Parathyroid adenoma (tissue), 2 donors: ENCODE measurements around the gene ST3GAL3.

Source experiments
- H2AFZ ChIP-seq: fragments of 300-600 bp; sonication (generic); one replicate; pipeline ENCODE4 v1.7.0; 2017; ENCODE audit warnings: antibody characterized with exemption, mild to moderate bottlenecking
- H3K27ac ChIP-seq: fragments of 300-600 bp; sonication (generic); one replicate; pipeline ENCODE4 v1.7.0; 2017
- H3K27me3 ChIP-seq: fragments of 300-600 bp; sonication (generic); one replicate; pipeline ENCODE4 v1.7.0; 2017; ENCODE audit warnings: low read length; ENCODE audit not compliant: control insufficient read depth, insufficient read depth
- H3K36me3 ChIP-seq: fragments of 300-600 bp; sonication (generic); one replicate; pipeline ENCODE4 v1.7.0; 2017; ENCODE audit warnings: low read length; ENCODE audit not compliant: control insufficient read depth, insufficient read depth
- H3K4me1 ChIP-seq: fragments of 300-600 bp; sonication (generic); one replicate; pipeline ENCODE4 v1.7.0; 2017; ENCODE audit warnings: control low read depth
- H3K4me2 ChIP-seq: fragments of 300-600 bp; sonication (generic); one replicate; pipeline ENCODE4 v1.7.0; 2017; ENCODE audit warnings: low read length
- H3K4me3 ChIP-seq: fragments of 300-600 bp; sonication (generic); one replicate; pipeline ENCODE4 v1.7.0; 2017; ENCODE audit warnings: low read depth, low read length
- H3K79me2 ChIP-seq: fragments of 300-600 bp; sonication (generic); one replicate; pipeline ENCODE4 v1.7.0; 2017; ENCODE audit warnings: control low read depth
- H3K9ac ChIP-seq: fragments of 300-600 bp; sonication (generic); one replicate; pipeline ENCODE4 v1.7.0; 2017; ENCODE audit warnings: mild to moderate bottlenecking
- H3K9me3 ChIP-seq: fragments of 300-600 bp; sonication (generic); one replicate; pipeline ENCODE4 v1.7.0; 2017; ENCODE audit warnings: low read length; ENCODE audit not compliant: control insufficient read depth
- TF ChIP-seq, protein P1 (sequence below): fragments of 300-600 bp; sonication (generic); IDR thresholded peaks from one replicate; pipeline ENCODE4 v1.7.0; 2017; ENCODE audit warnings: antibody characterized with exemption, mild to moderate bottlenecking
- donor health status: primary hyperparathyroidism.

The ST3GAL3 gene

DNA sequence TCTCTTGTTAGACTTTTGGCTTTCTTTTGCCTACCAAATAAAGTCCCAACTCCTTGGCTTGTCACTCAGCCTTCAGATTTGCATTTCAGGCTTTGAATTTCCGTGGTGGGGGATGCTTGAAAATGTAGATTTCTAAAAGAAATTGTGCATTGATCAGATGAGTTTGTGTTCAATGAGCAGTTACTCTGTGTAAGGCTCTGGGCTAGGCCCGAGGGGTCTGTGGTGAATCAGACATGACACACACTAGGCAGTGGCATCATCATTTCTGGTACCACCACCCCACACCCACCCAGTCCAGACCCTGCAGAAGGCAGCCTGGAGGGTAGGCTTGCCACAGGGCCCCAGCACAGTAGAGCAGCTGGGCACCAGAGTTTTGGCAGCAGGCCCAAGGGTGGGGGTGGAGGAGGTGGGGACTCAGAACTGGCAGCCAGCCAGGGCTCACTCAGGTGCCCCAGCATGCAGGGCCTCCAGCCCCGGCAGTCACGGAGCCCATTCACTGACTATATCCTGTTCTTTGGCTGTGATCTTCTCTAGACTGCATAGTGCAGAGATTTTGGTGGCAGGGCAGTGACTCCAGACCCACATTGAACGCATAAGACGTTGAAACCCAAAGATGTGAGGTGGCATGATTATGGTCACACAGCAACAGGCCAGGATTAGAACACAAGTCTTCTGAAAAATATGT lies 129.1 kb downstream of the ST3GAL3 start:
- Histone ChIP-seq H3K27me3 (no peaks in the 10 kb centered on the region), H3K4me1 (peaks cover 12% of the 10 kb centered on the region), H3K9ac (no peak overlapping the region), H3K9me3 (no peaks in the 10 kb centered on the region), H3K27ac (no peak overlapping the region), H3K4me2 (no peak overlapping the region), H2AFZ (no peak overlapping the region), H3K36me3 (no peaks in the 10 kb centered on the region), H3K4me3 (no peak overlapping the region), H3K79me2 (no peaks in the 10 kb centered on the region)
- TF ChIP-seq, protein P1, sequence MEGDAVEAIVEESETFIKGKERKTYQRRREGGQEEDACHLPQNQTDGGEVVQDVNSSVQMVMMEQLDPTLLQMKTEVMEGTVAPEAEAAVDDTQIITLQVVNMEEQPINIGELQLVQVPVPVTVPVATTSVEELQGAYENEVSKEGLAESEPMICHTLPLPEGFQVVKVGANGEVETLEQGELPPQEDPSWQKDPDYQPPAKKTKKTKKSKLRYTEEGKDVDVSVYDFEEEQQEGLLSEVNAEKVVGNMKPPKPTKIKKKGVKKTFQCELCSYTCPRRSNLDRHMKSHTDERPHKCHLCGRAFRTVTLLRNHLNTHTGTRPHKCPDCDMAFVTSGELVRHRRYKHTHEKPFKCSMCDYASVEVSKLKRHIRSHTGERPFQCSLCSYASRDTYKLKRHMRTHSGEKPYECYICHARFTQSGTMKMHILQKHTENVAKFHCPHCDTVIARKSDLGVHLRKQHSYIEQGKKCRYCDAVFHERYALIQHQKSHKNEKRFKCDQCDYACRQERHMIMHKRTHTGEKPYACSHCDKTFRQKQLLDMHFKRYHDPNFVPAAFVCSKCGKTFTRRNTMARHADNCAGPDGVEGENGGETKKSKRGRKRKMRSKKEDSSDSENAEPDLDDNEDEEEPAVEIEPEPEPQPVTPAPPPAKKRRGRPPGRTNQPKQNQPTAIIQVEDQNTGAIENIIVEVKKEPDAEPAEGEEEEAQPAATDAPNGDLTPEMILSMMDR: no peak

DNA sequence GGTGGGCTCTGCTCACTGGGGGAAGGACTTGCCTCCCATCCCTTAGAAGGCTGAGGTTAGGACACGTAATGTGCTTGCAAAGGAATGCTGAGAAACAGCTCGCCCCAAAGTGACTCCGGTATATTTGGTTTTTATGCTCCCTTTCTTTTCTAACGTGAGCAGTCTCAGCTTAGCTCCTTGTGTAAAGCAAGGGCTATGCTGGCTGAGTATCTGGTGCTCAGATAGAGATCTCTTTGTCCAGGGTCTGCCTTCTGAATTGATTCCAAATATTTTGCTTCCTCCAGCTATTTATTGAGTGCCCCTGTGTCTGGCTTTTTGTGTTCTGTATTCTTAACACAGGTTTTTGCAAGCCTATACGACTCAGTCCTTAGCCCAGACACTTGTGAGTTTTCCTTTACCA lies 131.7 kb downstream of the ST3GAL3 start:
- Histone ChIP-seq H3K4me2 (no peak overlapping the region), H3K9me3 (no peaks in the 10 kb centered on the region), H3K27me3 (no peaks in the 10 kb centered on the region), H3K9ac (no peak overlapping the region), H2AFZ (no peak overlapping the region), H3K79me2 (no peaks in the 10 kb centered on the region), H3K27ac (no peak overlapping the region), H3K4me1 (peaks cover 6% of the 10 kb centered on the region), H3K4me3 (no peak overlapping the region), H3K36me3 (no peaks in the 10 kb centered on the region)
- TF ChIP-seq, protein P1: no peak

DNA sequence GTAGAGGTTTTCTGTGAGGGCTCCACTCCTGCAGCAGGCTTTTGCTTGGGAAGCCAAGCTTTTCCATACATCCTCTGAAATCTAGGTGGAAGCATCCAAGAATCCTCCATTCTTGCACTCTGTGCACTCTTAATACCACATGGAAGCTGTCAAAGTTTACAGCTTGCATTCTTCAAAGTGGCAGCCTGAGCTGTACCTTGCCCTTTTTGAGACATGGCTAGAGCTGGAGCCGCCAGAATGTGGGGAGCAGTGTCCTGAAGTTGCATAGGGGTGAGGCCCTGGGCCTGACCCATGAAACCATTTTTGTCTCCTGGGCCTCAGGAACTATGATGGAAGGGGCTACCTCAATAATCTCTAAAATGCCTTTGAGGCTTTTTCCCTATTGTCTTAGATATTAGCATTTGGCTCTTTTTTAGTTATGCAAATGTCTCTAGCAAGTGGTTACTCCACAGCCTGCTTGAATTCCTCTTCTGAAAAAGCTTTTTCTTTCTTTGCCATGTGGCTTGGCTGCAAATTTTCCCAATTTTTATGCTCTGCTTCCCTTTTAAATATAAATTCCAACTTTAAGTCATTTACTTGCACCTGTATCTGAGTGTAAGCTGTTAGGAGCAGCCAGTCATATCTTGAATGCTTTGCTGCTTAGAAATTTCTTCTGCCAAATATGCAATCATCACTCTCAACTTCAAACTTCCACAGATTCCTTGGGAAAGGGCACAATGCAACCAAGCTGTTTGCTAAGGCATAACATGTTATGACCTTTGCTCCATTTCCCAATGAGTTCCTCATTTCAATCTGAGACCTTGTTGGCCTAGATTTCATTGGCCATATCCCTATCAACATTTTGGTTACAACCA lies 134.2 kb downstream of the ST3GAL3 start:
- no peak overlapping the region for H3K9ac ChIP-seq
- H3K36me3 ChIP-seq: no peaks in the 10 kb centered on the region
- no peaks in the 10 kb centered on the region for H3K79me2 ChIP-seq
- no peaks in the 10 kb centered on the region for H3K9me3 ChIP-seq
- peaks cover 3% of the 10 kb centered on the region for H3K4me1 ChIP-seq
- no peak overlapping the region for H3K27ac ChIP-seq
- TF ChIP-seq, protein P1: no peak
- H3K4me2 ChIP-seq: no peak overlapping the region
- no peaks in the 10 kb centered on the region for H3K27me3 ChIP-seq
- no peak overlapping the region for H2AFZ ChIP-seq
- H3K4me3 ChIP-seq: no peak overlapping the region

DNA sequence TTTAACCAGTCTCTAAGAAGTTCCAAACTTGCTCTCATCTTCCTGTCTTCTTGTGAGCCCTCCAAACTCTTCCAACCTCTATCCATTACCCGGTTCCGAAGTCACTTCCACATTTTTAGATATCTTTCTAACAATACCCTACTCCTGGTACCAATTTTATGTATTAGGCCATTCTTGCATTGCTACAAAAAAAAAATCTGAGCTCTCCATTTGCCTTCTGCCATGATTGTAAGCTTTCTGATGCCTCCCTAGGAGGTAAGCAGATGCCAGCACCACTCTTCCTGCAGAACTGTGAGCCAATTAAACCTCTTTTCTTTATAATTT lies 134.8 kb downstream of the ST3GAL3 start:
- TF ChIP-seq, protein P1: no peak
- Histone ChIP-seq H3K4me2 (no peak overlapping the region), H3K36me3 (no peaks in the 10 kb centered on the region), H3K9ac (no peak overlapping the region), H3K27me3 (no peaks in the 10 kb centered on the region), H3K79me2 (no peaks in the 10 kb centered on the region), H3K9me3 (no peaks in the 10 kb centered on the region), H3K27ac (no peak overlapping the region), H3K4me1 (no peaks in the 10 kb centered on the region), H3K4me3 (no peak overlapping the region), H2AFZ (no peak overlapping the region)
